Measurements from ENCODE around the gene SNX13. TPM values are rescaled to one million over a fixed set of nuclear protein-coding genes. Genes with fewer than 3 reads are reported as not detected.
A peak's percentile ranks its signal among the peaks of the same experiment; 100 is the strongest.

The SNX13 gene
- total RNA-seq, 2 donors from 2014 or later, result 63.2 to 63.8 TPM

DNA sequence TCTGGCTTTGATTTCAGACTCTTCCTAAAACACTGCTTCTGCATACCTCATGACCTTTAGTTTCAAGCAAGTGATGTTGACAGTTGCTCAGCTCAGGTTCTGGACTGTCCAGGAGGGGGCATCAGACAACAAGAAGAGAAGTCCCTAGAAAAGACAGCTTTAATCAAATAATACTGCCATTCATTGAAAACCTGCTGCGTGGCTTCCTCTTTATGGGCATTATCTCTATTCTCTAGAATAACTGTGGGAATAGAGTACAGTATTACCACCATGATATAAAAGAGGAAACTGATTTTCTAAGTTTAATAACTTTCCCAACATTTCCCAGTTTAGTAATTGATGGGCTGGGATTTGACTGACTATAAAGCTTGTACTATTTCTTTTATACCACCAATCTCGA is 170.4 kb downstream of the SNX13 start:
- intact Hi-C loops (cut with DNase I, micrococcal nuclease), result no loop called here
- ATAC-seq (peak; percentile 80), DNase-seq (peak; percentile 35 to 69)

DNA sequence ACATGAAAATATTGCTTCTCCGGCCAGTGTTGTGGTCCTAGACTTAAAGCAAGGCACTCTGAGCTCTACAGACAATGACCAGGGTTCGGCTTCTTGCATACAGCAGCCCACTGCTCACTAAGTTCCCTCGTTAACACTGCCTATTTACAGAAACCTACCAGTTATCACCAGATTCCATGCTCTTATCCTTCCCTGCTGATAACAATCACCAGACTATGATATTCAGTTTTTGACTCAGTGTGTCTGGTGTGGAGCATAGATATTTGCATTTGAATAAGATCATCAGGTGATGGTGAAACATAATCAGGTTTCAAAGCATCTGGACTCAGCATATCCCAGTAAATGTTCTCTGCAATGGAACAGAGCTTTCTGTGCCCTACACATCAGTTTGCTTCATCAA is 182.3 kb downstream of the SNX13 start:
- DNase-seq, result no peak
- intact Hi-C loops (cut with DNase I, micrococcal nuclease), result no loop called here

DNA sequence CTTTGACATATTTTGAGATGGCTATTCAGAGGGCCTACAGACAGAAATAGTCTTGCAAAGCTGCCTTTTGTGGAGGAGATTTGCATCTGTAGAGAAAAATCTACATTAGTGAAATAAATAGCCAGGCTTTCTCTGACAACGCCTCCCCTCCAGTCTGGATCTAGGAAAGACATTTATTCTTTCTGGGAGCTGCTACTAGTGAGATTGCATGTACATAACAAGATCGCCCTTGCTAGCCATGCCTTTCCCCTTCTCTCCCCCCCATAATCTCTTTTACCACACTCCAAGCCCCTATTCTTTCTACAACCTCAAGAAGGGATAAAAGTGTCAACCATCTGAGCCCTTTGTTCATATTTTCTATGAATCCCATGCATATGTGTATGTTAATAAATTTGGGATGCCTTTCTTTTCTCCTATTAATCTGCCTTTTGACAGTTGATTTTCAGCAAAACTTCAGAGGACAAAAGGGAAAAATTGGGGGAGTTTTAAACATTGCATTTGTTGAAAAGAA is 194.2 kb downstream of the SNX13 start:
- intact Hi-C loops (cut with DNase I, micrococcal nuclease), result no loop called here
- DNase-seq, result no peak
- ATAC-seq, result no peak

More for the DNA sequence above, 182.3 kb downstream of the SNX13 start:
- ATAC-seq, result no peak

GRCh38 chr7:17745610-17746009 is 194.7 kb downstream of the SNX13 start:
- intact Hi-C loops (cut with DNase I, micrococcal nuclease), result no loop called here
- DNase-seq (no peak), ATAC-seq (no peak)

DNA sequence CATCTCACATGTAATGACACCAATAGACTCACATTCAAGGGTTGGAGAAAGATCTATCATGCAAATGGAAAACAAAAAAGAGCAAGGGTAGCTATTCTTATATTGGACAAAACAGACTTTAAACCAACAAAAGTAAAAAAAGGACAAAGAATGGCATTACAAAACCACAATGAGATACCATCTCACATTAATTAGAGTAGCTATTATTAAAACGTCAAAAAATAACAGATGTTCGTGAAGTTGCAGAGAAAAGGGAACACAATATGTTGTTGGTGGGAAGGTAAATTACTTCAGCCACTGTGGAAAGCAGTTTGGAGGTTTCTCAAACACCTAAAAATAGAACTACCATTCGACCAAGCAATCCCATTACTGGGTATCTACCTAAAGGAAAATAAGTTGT is 197.0 kb downstream of the SNX13 start:
- ATAC-seq (no peak), DNase-seq (no peak)
- intact Hi-C loops (cut with DNase I, micrococcal nuclease), result no loop called here

DNA sequence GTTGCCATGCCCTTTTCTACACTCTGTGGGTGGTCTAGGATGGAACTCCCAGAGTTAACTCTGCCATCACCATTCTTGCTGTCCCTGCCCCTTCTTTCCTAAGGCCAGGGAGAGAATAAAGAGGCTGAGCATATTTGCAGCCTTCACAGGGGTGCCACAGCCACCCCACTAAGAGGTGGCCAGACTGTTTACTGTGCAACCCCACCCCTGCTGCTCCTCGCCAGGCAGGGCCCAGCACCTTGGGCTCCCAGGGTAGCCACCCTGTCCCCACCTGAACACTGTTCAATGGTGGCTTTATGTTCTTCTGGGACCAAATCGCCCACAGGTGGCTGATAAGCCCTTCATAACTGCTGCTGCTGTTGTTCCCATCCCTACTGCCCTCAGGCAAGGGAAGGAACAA is 198.9 kb downstream of the SNX13 start:
- DNase-seq (no peak), ATAC-seq (no peak)
- intact Hi-C loops (cut with DNase I, micrococcal nuclease), result no loop called here

Other genes starting within 250 kb of the SNX13 start
- not detected for gene PRPS1L1, start 87.4 kb upstream of the SNX13 start, total RNA-seq